Ecto neural progenitor cell (in vitro differentiated cells): ENCODE data around the gene MPND.

Experiments used
- DNase-seq: peaks from one replicate; pipeline ENCODE4 v3.0.0-alpha.2; 2018; ENCODE audit warnings: low spot score

MPND gene

GRCh38 chr19:4319067-4319718, 24.2 kb upstream of the MPND start:
- no peak for DNase-seq

GRCh38 chr19:4320419-4320818, 22.9 kb upstream of the MPND start:
- DNase-seq, result no peak

GRCh38 chr19:4322942-4323665, 20.3 kb upstream of the MPND start:
- DNase-seq, result no peak

DNA sequence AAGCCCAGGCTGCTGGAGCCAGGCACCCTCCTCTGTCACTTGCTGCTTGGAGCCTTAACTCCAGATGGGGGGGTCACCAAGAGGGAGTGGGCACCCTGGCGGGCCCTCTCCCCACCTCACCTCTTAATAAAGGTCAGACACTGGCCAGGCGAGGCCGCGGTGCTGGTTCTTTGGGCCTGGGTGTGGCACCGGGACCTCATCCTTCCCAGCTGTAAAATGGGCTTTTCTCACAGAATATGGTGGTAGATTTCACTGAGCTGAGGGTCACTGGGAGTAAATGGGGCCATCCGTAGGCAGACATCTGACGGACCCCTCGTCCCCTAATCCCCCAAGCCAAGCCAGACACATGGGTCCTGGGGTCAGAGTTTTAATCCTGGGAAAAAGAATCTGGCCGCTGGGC, 19.7 kb upstream of the MPND start:
- DNase-seq, result no peak

- no peak for DNase-seq
Observed at GRCh38 chr19:4324228-4324627, 19.1 kb upstream of the MPND start.

- DNase-seq, result no peak
Observed at GRCh38 chr19:4326215-4326836, 17.0 kb upstream of the MPND start.

- peak; percentile 76 for DNase-seq
Observed at GRCh38 chr19:4326837-4327251, 16.5 kb upstream of the MPND start.

DNA sequence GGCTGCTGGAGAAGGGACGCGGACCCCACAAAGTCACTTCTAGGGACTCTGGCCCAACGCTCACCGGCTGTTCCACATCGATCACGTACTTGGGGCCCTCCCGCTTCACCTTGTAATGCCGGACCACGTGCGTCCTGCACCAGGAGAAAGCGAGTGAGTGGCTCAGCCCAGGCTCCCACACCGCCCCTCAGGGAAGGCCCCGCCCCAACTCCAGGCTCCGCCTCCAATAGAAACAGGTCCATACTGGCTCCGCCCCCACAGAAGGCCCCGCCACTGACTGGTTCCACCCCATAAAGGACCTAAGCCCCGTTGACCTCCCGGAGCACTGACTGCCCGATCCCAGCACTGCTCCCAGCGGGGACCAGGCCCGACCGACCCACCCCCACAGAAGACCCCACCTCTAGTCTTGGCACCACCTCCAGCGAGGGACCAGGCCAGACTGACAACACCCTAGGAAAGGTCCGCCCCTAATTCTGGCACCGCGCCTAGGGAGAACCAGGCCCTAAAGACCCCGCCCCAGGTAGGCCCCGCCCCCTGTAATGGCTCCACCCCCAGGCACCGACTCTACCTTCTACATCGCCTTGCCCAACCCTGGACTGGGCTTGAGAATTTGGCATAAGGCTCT, 16.0 kb upstream of the MPND start:
- peak; percentile 91 for DNase-seq

DNA sequence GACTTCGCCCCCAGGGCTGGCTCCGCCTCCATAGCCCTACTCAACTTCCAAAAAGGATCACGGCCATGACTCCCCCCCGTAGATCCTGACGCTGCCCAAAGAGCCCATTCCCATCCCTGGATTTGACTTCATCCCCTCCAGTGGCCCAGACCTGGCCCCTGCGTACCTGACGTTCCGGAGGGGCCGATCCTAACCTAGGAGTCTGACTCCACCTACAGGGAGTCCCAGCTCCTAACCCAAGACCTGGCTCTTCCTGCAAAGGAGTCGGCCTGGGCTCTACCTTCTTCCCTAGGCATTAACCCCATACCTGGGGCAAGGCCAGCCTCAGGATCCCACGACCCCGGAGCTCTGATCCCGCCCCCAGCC, 15.5 kb upstream of the MPND start:
- no peak for DNase-seq

DNA sequence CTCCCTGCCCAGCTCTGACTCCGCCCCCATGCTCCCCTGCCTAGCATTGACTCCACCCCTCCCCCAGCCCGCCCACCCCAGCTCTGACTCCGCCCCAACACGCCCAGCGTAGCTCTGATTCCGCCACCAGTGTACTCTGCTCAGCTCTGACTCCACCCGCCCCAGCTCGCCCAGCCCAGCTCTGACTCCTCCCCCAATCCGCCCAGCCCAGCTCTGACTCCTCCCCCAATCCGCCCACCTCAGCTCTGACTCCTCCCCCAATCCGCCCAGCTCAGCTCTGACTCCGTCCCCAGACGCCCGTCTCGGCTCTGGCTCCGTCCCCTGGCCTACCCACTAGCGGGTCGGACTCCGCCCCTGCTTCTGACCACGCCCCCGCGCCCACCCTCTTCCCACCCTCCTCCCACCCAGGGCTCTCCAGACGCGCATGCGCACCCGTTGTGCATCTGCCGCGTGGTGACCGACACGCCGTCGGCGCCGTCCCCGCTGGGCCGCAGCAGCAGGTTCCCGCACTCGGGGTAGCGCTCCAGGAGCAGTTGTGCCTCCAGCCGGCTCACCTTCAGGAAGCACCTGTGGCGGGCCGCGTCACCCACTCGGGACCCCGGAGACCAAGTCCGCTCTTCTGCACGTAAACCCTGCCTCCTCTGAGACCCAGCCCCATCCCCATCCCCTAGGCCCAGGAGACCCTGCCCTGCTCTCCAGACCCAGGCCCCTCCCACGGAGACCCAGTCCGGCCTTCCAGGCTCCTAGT, 14.9 kb upstream of the MPND start:
- DNase-seq, result peak; percentile 99

DNA sequence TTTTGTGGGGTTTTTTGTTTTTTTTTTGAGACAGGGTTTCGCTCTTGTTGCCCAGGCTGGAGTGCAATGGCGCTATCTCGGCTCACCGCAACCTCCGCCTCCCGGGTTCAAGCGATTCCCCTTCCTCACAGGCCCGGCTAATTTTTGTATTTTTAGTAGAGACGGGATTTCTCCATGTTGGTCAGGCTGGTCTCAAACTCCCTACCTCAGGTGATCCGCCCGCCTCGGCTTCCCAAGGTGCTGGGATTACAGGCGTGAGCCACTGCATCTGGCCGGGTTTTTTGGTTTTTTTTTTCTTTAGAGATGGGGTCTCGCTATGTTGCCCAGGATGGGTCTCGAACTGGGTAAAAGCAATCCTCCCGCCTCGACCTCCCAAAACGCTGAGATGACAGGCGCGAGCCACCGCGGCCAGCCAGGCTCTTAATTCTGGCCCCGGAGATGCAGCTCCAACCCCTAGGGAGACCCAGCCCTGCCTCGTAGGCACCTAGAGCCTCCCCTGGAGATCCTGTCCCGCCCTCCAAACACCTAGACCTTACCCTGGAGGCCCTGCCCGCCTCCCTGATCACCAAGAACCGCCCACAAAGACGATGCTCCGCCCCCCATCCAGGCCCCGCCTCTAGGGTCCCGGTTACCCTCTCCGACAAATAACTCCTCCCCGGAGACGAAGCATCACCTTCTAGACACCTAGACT, 14.2 kb upstream of the MPND start:
- DNase-seq, result peak; percentile 63

GRCh38 chr19:4329858-4330257, 13.5 kb upstream of the MPND start:
- DNase-seq, result no peak

DNA sequence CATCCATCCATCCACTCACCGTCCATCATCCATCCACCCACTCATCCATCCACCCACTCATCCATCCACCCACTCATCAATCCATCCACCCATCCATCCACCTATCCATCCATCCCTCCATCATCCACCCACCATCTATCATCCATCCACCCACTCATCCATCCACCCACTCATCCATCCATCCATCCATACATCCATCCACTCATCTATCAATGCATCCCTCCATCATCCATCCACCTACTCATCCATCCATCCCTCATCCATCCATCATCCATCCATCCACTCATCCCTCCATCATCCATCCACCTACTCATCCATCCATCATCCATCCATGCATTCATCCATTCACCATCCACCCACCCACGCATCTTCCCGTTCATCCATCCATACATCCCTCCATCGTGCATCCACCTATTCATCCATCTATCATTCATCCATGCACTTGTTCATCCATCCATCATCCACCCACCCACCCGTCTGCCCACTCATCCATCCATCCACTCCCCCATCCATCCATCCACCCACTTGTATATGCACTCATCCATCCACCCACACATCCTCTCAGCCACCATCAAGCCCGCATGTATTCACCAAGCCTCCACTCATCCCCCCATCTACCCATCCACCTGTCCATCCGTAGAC, 8.3 kb upstream of the MPND start:
- no peak for DNase-seq

- DNase-seq, result no peak
Observed at GRCh38 chr19:4337906-4338440, 5.4 kb upstream of the MPND start.

DNA sequence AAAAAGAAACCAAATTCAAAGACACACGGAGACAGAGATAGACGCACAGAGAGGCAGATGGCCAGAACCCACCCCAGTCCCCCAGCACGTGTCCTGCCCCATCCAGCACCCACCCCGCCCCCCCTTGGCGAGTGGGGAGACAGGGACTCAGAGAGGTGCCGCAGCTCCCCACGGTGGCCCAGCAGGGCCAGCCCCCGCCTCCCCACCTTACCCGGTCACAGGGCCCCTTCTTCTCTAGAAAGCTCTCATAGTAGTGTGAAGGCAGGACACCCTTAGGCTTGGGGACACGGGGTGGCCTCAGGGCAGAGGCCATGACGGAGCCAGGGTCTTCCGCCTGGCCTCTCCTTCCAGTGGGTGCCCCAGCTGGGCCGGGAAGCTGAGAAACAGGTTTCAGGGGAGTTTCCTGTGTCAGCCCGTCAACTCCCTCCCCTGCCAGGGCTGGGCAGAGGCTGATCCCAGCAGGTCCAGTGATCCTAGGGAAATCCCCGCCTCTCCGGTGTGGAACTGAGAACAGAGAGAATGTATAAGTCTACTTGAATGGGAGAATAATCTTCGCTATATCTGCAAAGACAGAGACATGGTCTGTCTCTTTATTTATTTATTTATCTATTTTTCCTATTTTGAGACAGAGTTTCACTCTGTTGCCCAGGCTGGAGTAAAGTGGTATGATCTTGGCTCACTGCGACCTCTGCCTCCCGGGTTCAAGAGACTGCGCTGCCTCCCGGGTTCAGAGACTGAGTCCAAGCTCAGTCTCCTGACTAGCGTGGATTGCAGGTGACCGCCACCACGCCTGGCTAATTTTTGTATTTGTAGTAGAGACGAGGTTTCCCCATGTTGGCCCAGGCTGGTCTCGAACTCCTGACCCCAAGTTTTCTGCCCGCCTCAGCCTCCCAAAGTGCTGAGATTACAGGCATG, 4.7 kb upstream of the MPND start, which contains the start of gene STAP2:
Gene STAP2 (minus strand): TSS at position 387 of the 915 bp plus-strand sequence. CDS start 74 bp downstream, at position 313.
- DNase-seq, result no peak

- no peak for DNase-seq
Observed at GRCh38 chr19:4342314-4342614, 1.1 kb upstream of the MPND start.

DNA sequence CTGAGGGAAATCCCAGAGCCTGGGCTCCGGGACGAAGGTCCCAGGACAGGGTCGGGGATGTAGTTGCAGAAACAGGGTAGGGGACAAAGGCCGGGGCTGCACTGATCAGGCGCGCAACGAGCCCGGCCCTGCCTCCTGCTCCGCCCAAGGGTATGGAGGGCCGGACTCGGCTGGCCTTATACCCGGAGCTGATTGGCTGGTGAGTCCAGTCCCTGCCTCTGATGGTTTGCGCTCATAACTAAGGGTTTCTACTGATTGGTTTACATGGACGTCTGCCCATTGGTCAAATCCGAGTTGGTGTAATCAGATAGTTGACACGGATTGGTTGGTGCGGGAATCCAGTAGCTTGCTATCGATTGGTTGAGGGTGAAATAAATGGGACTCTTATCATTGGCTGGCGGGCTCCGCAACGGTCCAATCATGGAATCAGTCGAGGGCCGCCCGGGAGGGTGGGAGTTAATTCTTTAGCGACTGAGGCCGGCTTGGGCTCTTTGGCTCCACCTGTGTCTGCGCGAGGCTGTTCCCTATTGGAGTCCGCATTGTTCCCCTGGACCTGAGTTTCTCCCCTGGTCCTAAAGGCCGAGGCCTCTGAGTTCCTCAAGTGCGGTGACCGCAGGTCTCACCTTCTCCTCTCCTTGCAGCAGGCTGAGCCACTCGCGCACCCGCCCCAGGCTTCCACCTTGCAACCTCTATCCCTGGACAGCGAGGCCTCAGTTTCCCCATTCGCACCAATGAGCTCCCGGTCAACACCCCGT, 570 bp upstream of the MPND start:
- peak; percentile 98 for DNase-seq

- no peak for DNase-seq
Observed at GRCh38 chr19:4345342-4346019, 2.1 kb downstream of the MPND start.

DNA sequence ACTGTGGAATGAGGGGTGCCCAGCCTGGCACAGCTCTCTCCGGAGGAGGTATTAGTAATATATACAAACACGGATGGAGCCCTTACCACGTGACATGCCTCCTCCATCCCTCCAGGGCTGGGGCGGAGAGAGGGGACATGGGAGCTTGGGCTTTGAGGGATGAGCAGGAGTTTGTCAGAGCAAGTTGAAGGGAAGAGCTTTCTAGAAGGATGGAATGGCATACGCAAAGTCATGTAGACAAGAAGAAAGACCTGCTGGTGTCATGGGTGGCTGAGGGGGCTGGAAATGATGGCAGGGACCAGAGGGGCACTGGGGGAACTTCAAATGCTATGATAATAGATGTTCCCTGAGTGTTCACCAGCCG, 2.6 kb downstream of the MPND start:
- DNase-seq, result no peak
